Keratinocyte (primary cell): ENCODE measurements around the gene WWC2. TPM values are rescaled to one million over a fixed set of nuclear protein-coding genes. Genes with fewer than 3 reads are reported as not detected.

ENCODE experiments used
- DNase-seq: peaks from one replicate; pipeline ENCODE4 v3.0.0-alpha.2; 2011; ENCODE audit warnings: low read depth, missing footprints, low spot score
- FAIRE-seq: peaks from 2 replicates; lab custom pipeline; 2011; peaks lifted over from hg19 to GRCh38; lab: Jason Lieb, UNC
- H2AFZ ChIP-seq: 2 replicates; pipeline ENCODE4 v1.6.0; 2012; ENCODE audit warnings: low read length, control low read depth, inconsistent platforms; ENCODE audit not compliant: control insufficient read depth
- H3K27ac ChIP-seq: 2 replicates; pipeline ENCODE4 v1.5.1; 2011; ENCODE audit warnings: low read length; ENCODE audit not compliant: control insufficient read depth, insufficient read depth
- H3K27me3 ChIP-seq: 3 replicates; pipeline ENCODE4 v1.6.0; 2011; ENCODE audit warnings: low read length; ENCODE audit not compliant: control insufficient read depth, insufficient read depth; ENCODE audit errors: extremely low read depth
- H3K36me3 ChIP-seq, 2 experiments: 2 replicates in 1 of 2; 3 replicates in 1 of 2; pipeline ENCODE4 v1.5.1; 2011; ENCODE audit warnings: low read length in 2 of 2, mild to moderate bottlenecking in 1 of 2; ENCODE audit not compliant: control insufficient read depth in 2 of 2, insufficient read depth in 2 of 2; ENCODE audit errors: extremely low read depth in 1 of 2
- H3K4me1 ChIP-seq: 3 replicates; pipeline ENCODE4 v1.5.1; 2011; ENCODE audit warnings: low read length; ENCODE audit not compliant: control insufficient read depth, insufficient read depth; ENCODE audit errors: extremely low read depth
- H3K4me2 ChIP-seq: 3 replicates; pipeline ENCODE4 v1.6.0; 2011; ENCODE audit warnings: low read depth, low read length; ENCODE audit not compliant: control insufficient read depth, insufficient read depth; ENCODE audit errors: extremely low read depth
- H3K4me3 ChIP-seq, 3 experiments: fragments of 200-600 bp in 1 of 3; sonication (generic) in 1 of 3; 2 replicates in 2 of 3; 3 replicates in 1 of 3; pipeline ENCODE4 v1.5.1; 2011 to 2016; ENCODE audit warnings: low read length in 3 of 3, mild to moderate bottlenecking in 3 of 3, control low read depth in 2 of 3, inconsistent platforms in 1 of 3, low read depth in 1 of 3, mixed read lengths in 1 of 3, mixed run types in 1 of 3, moderate library complexity in 1 of 3; ENCODE audit not compliant: control insufficient read depth in 2 of 3, insufficient read depth in 2 of 3; ENCODE audit errors: extremely low read depth in 1 of 3
- H3K79me2 ChIP-seq: 2 replicates; pipeline ENCODE4 v1.6.0; 2012; ENCODE audit warnings: low read length; ENCODE audit not compliant: control insufficient read depth, insufficient read depth
- H3K9ac ChIP-seq: 3 replicates; pipeline ENCODE4 v1.6.0; 2011; ENCODE audit warnings: low read length; ENCODE audit not compliant: control insufficient read depth, insufficient read depth; ENCODE audit errors: extremely low read depth
- H3K9me1 ChIP-seq: 3 replicates; pipeline ENCODE4 v1.6.0; 2011; ENCODE audit warnings: low read length; ENCODE audit not compliant: control insufficient read depth, insufficient read depth; ENCODE audit errors: extremely low read depth
- H3K9me3 ChIP-seq: 2 replicates; pipeline ENCODE4 v1.5.1; 2012; ENCODE audit warnings: low read depth, low read length; ENCODE audit not compliant: control insufficient read depth
- H4K20me1 ChIP-seq: 3 replicates; pipeline ENCODE4 v1.6.0; 2011; ENCODE audit warnings: low read length; ENCODE audit not compliant: control insufficient read depth, insufficient read depth; ENCODE audit errors: extremely low read depth
- EZH2 ChIP-seq: IDR thresholded peaks from one replicate; pipeline ENCODE4 v1.6.1; 2012; ENCODE audit warnings: inconsistent platforms, mild to moderate bottlenecking, low read length, moderate library complexity
- dilution Hi-C: fragments of 300-500 bp; cut with MboI; formaldehyde crosslinking; loops from one replicate; pipeline ENCODE4 v1.7.0; 2020; ENCODE audit warnings: low sequenced_read_pairs; ENCODE audit not compliant: extremely low pct_ligation_motif_present
- polyA plus RNA-seq, 5 experiments: library from polyadenylated mRNA; depleted of rRNA in 3 of 5; stranded (reverse) in 3 of 5; stranded (forward) in 1 of 5; unstranded in 1 of 5; fragments of >200 nt; gene quantifications; 1 replicate in 1 of 5; 2 replicates in 3 of 5; 3 replicates in 1 of 5; pipeline versions ENCODE4 v1.2.1 to v1.2.3, GENCODE V29; 2011 to 2012; ENCODE audit warnings: missing spikeins in 2 of 5, low read depth in 1 of 5, low replicate concordance in 1 of 5
- TF ChIP-seq, protein P1 (sequence below), 3 experiments: IDR thresholded peaks in 1 of 3; conservative IDR thresholded peaks in 1 of 3; optimal IDR thresholded peaks in 1 of 3; 2 replicates in 2 of 3; 3 replicates in 1 of 3; pipeline versions ENCODE3 to v1.5.1; 2011; ENCODE audit warnings: low read length in 3 of 3, mild to moderate bottlenecking in 3 of 3, moderate library complexity in 2 of 3, control low read depth in 1 of 3, inconsistent platforms in 1 of 3; ENCODE audit not compliant: insufficient read depth in 2 of 3; ENCODE audit errors: extremely low read depth in 1 of 3

Gene WWC2
- polyA plus RNA-seq, 1 donor (not counting 4 experiments of a cell fraction or from before 2014, with no cell fraction given): 15.4 TPM

GRCh38 chr4:183287677-183288076, 188.6 kb downstream of the WWC2 start:
- H4K20me1 ChIP-seq: no peaks in the 10 kb centered on the region
- H3K9ac ChIP-seq: no peak overlapping the region
- H3K79me2 ChIP-seq: no peaks in the 10 kb centered on the region
- no peaks in the 10 kb centered on the region for H3K27me3 ChIP-seq
- FAIRE-seq (no peak), DNase-seq (no peak)
- H3K9me3 ChIP-seq: no peaks in the 10 kb centered on the region
- no peak for TF ChIP-seq EZH2
- TF ChIP-seq, protein P1, sequence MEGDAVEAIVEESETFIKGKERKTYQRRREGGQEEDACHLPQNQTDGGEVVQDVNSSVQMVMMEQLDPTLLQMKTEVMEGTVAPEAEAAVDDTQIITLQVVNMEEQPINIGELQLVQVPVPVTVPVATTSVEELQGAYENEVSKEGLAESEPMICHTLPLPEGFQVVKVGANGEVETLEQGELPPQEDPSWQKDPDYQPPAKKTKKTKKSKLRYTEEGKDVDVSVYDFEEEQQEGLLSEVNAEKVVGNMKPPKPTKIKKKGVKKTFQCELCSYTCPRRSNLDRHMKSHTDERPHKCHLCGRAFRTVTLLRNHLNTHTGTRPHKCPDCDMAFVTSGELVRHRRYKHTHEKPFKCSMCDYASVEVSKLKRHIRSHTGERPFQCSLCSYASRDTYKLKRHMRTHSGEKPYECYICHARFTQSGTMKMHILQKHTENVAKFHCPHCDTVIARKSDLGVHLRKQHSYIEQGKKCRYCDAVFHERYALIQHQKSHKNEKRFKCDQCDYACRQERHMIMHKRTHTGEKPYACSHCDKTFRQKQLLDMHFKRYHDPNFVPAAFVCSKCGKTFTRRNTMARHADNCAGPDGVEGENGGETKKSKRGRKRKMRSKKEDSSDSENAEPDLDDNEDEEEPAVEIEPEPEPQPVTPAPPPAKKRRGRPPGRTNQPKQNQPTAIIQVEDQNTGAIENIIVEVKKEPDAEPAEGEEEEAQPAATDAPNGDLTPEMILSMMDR (optimal IDR thresholded peaks at IDR 0.05 in 1 of 3, IDR thresholded peaks at IDR 0.05 in 1 of 3, conservative IDR thresholded peaks at IDR 0.05 in 1 of 3; ENCODE audit: extremely low read depth in 1 of 3, insufficient read depth in 2 of 3, low read length in 3 of 3): no peak
- no peaks in the 10 kb centered on the region for H3K9me1 ChIP-seq
- H2AFZ ChIP-seq: no peak overlapping the region
- H3K27ac ChIP-seq: no peak overlapping the region
- no peak overlapping the region for H3K4me3 ChIP-seq
- H3K4me1 ChIP-seq: no peaks in the 10 kb centered on the region
- H3K4me2 ChIP-seq: no peak overlapping the region
- dilution Hi-C loops: no loop called here
- H3K36me3 ChIP-seq: peaks cover 23 to 29% of the 10 kb centered on the region in 2 experiments

DNA sequence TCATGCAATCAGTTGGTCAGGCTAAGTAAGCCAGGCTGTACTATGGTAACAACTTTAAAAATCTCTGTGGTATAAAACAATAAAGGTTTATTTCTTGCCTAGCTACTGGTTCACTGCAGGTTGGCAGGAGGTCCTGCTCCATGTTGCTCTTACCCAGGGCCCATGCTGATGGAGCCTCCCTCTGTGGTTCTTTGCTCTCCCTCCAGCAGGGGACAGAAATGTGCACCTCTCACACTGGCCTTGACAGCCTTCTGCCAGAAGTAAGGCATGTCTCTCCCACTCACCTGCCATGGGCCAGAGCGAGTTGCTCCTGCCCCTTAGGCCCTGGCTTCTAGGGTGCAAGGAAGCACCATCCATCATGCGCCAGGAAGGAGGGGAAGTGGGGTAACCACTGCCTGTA, 189.9 kb downstream of the WWC2 start:
- Histone ChIP-seq H3K4me3 (no peak overlapping the region), H3K27ac (no peak overlapping the region), H3K4me2 (no peak overlapping the region), H3K9me1 (no peaks in the 10 kb centered on the region), H3K79me2 (no peaks in the 10 kb centered on the region), H4K20me1 (no peaks in the 10 kb centered on the region), H2AFZ (no peak overlapping the region), H3K36me3 (peaks cover 21 to 27% of the 10 kb centered on the region in 2 experiments), H3K9ac (no peak overlapping the region), H3K9me3 (no peaks in the 10 kb centered on the region), H3K4me1 (no peaks in the 10 kb centered on the region), H3K27me3 (no peaks in the 10 kb centered on the region)
- FAIRE-seq (no peak), DNase-seq (no peak)
- TF ChIP-seq EZH2: no peak
- TF ChIP-seq, protein P1 (optimal IDR thresholded peaks at IDR 0.05 in 1 of 3, IDR thresholded peaks at IDR 0.05 in 1 of 3, conservative IDR thresholded peaks at IDR 0.05 in 1 of 3; ENCODE audit: extremely low read depth in 1 of 3, insufficient read depth in 2 of 3, low read length in 3 of 3): peak in 2 of 3 experiments; percentile 10 to 45
- dilution Hi-C loops: no loop called here
